ENCODE data around the gene GSE1.

- no peak for TF ChIP-seq CTCF (conservative IDR thresholded peaks at IDR 0.05; ENCODE audit: low read depth, low read length)
- no peak for TF ChIP-seq EZH2 (IDR thresholded peaks at IDR 0.05; ENCODE audit: low read length, unreplicated experiment)
Measured at GRCh38 chr16:85685251-85685650, 72.1 kb downstream of the GSE1 start.

Measured in PC-3 (cell line).